Measurements from ENCODE around the gene ALK. TPM values are rescaled to one million over a fixed set of nuclear protein-coding genes. Genes with fewer than 3 reads are reported as not detected.

Gene ALK
- total RNA-seq, 2 donors from 2014 or later, result under 0.01 to 0.26 TPM

- DNase-seq, result no peak
- no peak overlapping the region for H3K27ac ChIP-seq
- no peaks in the 10 kb centered on the region for H3K27me3 ChIP-seq
- no peak overlapping the region for H3K4me3 ChIP-seq
- no peaks in the 10 kb centered on the region for H3K4me1 ChIP-seq
- WGBS, 2 donors, result 66 to 71% methylated on average over 8 of the region's 8 CpGs
- no peaks in the 10 kb centered on the region for H3K36me3 ChIP-seq (replicated peaks in 1 of 2; ENCODE audit: insufficient read depth in 1 of 2, low read depth in 2 of 2)
- ATAC-seq, result no peak
- H3K9me3 ChIP-seq, result no peaks in the 10 kb centered on the region
- intact Hi-C loops (cut with DNase I), result no loop called here
- TF ChIP-seq POLR2A (IDR thresholded peaks at IDR 0.05), result no peak
- no peak for TF ChIP-seq CTCF (IDR thresholded peaks at IDR 0.05)
These were observed 695.6 kb downstream of the ALK start for GRCh38 chr2:29225814-29226213.

- TF ChIP-seq CTCF (IDR thresholded peaks at IDR 0.05), result no peak
- H3K4me3 ChIP-seq, result no peak overlapping the region
- WGBS, 2 donors, result 56 to 63% methylated on average over 11 to 17 of the region's 17 CpGs
- no peaks in the 10 kb centered on the region for H3K4me1 ChIP-seq
- no peak overlapping the region for H3K27ac ChIP-seq
- H3K36me3 ChIP-seq (replicated peaks in 1 of 2; ENCODE audit: insufficient read depth in 1 of 2, low read depth in 2 of 2), result no peaks in the 10 kb centered on the region
- intact Hi-C loops (cut with DNase I), result no loop called here
- no peaks in the 10 kb centered on the region for H3K27me3 ChIP-seq
- DNase-seq, result no peak
- no peak for ATAC-seq
- no peaks in the 10 kb centered on the region for H3K9me3 ChIP-seq
These were observed 696.5 kb downstream of the ALK start for GRCh38 chr2:29224693-29225551.

GRCh38 chr2:29223851-29224692 lies 697.3 kb downstream of the ALK start:
- H3K4me1 ChIP-seq, result no peaks in the 10 kb centered on the region
- peak in 3 of 4 donors; percentile 15 to 70 (median 20) for DNase-seq

GRCh38 chr2:29223257-29223656 lies 698.1 kb downstream of the ALK start:
- no peaks in the 10 kb centered on the region for H3K9me3 ChIP-seq
- no peaks in the 10 kb centered on the region for H3K4me1 ChIP-seq
- DNase-seq, result no peak
- ATAC-seq, result no peak
- no peak overlapping the region for H3K27ac ChIP-seq
- no peak overlapping the region for H3K4me3 ChIP-seq
- WGBS, 2 donors, result 84 to 95% methylated on average over 5 to 11 of the region's 11 CpGs
- no peaks in the 10 kb centered on the region for H3K27me3 ChIP-seq
- no peaks in the 10 kb centered on the region for H3K36me3 ChIP-seq (replicated peaks in 1 of 2; ENCODE audit: insufficient read depth in 1 of 2, low read depth in 2 of 2)
- intact Hi-C loops (cut with DNase I), result no loop called here
- TF ChIP-seq CTCF (IDR thresholded peaks at IDR 0.05) (no peak), POLR2A (IDR thresholded peaks at IDR 0.05) (no peak)

More at GRCh38 chr2:29223851-29224692, 697.3 kb downstream of the ALK start:
- WGBS, 2 donors, result 74 to 77% methylated on average over 7 of the region's 7 CpGs
- no peaks in the 10 kb centered on the region for H3K9me3 ChIP-seq
- no peaks in the 10 kb centered on the region for H3K36me3 ChIP-seq (replicated peaks in 1 of 2; ENCODE audit: insufficient read depth in 1 of 2, low read depth in 2 of 2)
- ATAC-seq, result no peak
- H3K27me3 ChIP-seq, result no peaks in the 10 kb centered on the region
- intact Hi-C loops (cut with DNase I), result no loop called here
- H3K27ac ChIP-seq, result no peak overlapping the region
- TF ChIP-seq CTCF (IDR thresholded peaks at IDR 0.05) (no peak), POLR2A (IDR thresholded peaks at IDR 0.05) (no peak)
- no peak overlapping the region for H3K4me3 ChIP-seq
